OCI-LY1 (cell line): ENCODE results near the gene SPRN.
A peak's percentile ranks its signal among the peaks of the same experiment; 100 is the strongest.

Experiments used
- H2AFZ ChIP-seq: fragments of 200-600 bp; sonication (generic), shearing (Covaris generic); 2 replicates; pipeline ENCODE4 v1.6.0; 2014; ENCODE audit warnings: antibody characterized with exemption, mild to moderate bottlenecking, low read length
- H3F3A ChIP-seq: fragments of 200-600 bp; sonication (generic), shearing (Covaris generic); 2 replicates; pipeline ENCODE4 v1.6.0; 2014; ENCODE audit warnings: mild to moderate bottlenecking, antibody characterized with exemption, low read length, moderate library complexity; ENCODE audit not compliant: insufficient read depth
- H3K27ac ChIP-seq: fragments of 200-600 bp; sonication (generic); 2 replicates; pipeline ENCODE4 v1.5.1; 2014; ENCODE audit warnings: low read length, mixed run types, mild to moderate bottlenecking, low read depth; ENCODE audit not compliant: poor library complexity, severe bottlenecking
- H3K27me3 ChIP-seq: fragments of 200-600 bp; sonication (generic); 2 replicates; pipeline ENCODE4 v1.6.0; 2014; ENCODE audit warnings: antibody characterized with exemption, mild to moderate bottlenecking, low read length, moderate library complexity; ENCODE audit not compliant: insufficient read depth
- H3K36me3 ChIP-seq: fragments of 200-600 bp; sonication (generic); 2 replicates; pipeline ENCODE4 v1.6.1; 2014; ENCODE audit warnings: mild to moderate bottlenecking, antibody characterized with exemption, low read length, moderate library complexity, mixed read lengths; ENCODE audit not compliant: insufficient read depth
- H3K4me1 ChIP-seq: fragments of 200-600 bp; sonication (generic); 2 replicates; pipeline ENCODE4 v1.5.1; 2014; ENCODE audit warnings: mild to moderate bottlenecking, low read length, moderate library complexity; ENCODE audit not compliant: insufficient read depth, severe bottlenecking
- H3K4me2 ChIP-seq: fragments of 200-600 bp; sonication (generic), shearing (Covaris generic); 2 replicates; pipeline ENCODE4 v1.6.1; 2014; ENCODE audit warnings: low read length
- H3K4me3 ChIP-seq: fragments of 200-600 bp; sonication (generic); 2 replicates; pipeline ENCODE4 v1.5.1; 2014; ENCODE audit warnings: low read length, low read depth, mild to moderate bottlenecking, mixed read lengths; ENCODE audit not compliant: poor library complexity, severe bottlenecking
- H3K79me2 ChIP-seq: fragments of 200-600 bp; shearing (Covaris generic); 2 replicates; pipeline ENCODE4 v1.6.1; 2016; ENCODE audit warnings: mixed run types, low read length, mixed read lengths; ENCODE audit not compliant: insufficient read depth
- H3K9ac ChIP-seq: fragments of 200-600 bp; sonication (generic), shearing (Covaris generic); 2 replicates; pipeline ENCODE4 v1.6.1; 2014; ENCODE audit warnings: mild to moderate bottlenecking, low read length, mixed read lengths
- H3K9me2 ChIP-seq: fragments of 200-600 bp; sonication (generic), shearing (Covaris generic); 2 replicates; pipeline ENCODE4 v1.6.1; 2014; ENCODE audit warnings: low read depth, mild to moderate bottlenecking, low read length, mixed read lengths
- H3K9me3 ChIP-seq: fragments of 200-600 bp; shearing (Covaris generic); 2 replicates; pipeline ENCODE4 v1.6.1; 2014; ENCODE audit warnings: low read length, mixed read lengths
- H4K20me1 ChIP-seq: fragments of 200-600 bp; sonication (generic), shearing (Covaris generic); 2 replicates; pipeline ENCODE4 v1.6.0; 2016; ENCODE audit warnings: mild to moderate bottlenecking, low read length; ENCODE audit not compliant: insufficient read depth
- EZH2 ChIP-seq: fragments of 200-600 bp; sonication (generic), shearing (Covaris generic); IDR thresholded peaks from 2 replicates; pipeline ENCODE4 v1.8.0; 2017; ENCODE audit warnings: borderline replicate concordance, mixed run types, mild to moderate bottlenecking, antibody characterized with exemption, low read length, moderate library complexity, mixed read lengths
- TF ChIP-seq, protein P1 (sequence below): fragments of 200-600 bp; sonication (generic), shearing (Covaris generic); IDR thresholded peaks from 2 replicates; pipeline ENCODE4 v1.5.1; 2017; ENCODE audit warnings: mild to moderate bottlenecking, antibody characterized with exemption, low read length, moderate library complexity, mixed read lengths

SPRN gene

GRCh38 chr10:133394801-133395221 is 29.6 kb downstream of the SPRN start:
- no peaks in the 10 kb centered on the region for H3K27me3 ChIP-seq
- H3K27ac ChIP-seq, result peak overlapping the region; percentile 50
- peak overlapping the region; percentile 100 for H3K4me2 ChIP-seq
- H3K4me3 ChIP-seq, result peak overlapping the region; percentile 99
- no peaks in the 10 kb centered on the region for H3F3A ChIP-seq
- H2AFZ ChIP-seq, result no peak overlapping the region
- H3K79me2 ChIP-seq, result peaks cover 12% of the 10 kb centered on the region
- peaks cover 37% of the 10 kb centered on the region for H3K4me1 ChIP-seq
- H3K36me3 ChIP-seq, result peaks cover 31% of the 10 kb centered on the region
- H4K20me1 ChIP-seq, result no peaks in the 10 kb centered on the region
- no peaks in the 10 kb centered on the region for H3K9me3 ChIP-seq
- no peaks in the 10 kb centered on the region for H3K9me2 ChIP-seq
- peak overlapping the region; percentile 100 for H3K9ac ChIP-seq
- TF ChIP-seq EZH2, result no peak
- TF ChIP-seq, protein P1, sequence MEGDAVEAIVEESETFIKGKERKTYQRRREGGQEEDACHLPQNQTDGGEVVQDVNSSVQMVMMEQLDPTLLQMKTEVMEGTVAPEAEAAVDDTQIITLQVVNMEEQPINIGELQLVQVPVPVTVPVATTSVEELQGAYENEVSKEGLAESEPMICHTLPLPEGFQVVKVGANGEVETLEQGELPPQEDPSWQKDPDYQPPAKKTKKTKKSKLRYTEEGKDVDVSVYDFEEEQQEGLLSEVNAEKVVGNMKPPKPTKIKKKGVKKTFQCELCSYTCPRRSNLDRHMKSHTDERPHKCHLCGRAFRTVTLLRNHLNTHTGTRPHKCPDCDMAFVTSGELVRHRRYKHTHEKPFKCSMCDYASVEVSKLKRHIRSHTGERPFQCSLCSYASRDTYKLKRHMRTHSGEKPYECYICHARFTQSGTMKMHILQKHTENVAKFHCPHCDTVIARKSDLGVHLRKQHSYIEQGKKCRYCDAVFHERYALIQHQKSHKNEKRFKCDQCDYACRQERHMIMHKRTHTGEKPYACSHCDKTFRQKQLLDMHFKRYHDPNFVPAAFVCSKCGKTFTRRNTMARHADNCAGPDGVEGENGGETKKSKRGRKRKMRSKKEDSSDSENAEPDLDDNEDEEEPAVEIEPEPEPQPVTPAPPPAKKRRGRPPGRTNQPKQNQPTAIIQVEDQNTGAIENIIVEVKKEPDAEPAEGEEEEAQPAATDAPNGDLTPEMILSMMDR, result no peak

DNA sequence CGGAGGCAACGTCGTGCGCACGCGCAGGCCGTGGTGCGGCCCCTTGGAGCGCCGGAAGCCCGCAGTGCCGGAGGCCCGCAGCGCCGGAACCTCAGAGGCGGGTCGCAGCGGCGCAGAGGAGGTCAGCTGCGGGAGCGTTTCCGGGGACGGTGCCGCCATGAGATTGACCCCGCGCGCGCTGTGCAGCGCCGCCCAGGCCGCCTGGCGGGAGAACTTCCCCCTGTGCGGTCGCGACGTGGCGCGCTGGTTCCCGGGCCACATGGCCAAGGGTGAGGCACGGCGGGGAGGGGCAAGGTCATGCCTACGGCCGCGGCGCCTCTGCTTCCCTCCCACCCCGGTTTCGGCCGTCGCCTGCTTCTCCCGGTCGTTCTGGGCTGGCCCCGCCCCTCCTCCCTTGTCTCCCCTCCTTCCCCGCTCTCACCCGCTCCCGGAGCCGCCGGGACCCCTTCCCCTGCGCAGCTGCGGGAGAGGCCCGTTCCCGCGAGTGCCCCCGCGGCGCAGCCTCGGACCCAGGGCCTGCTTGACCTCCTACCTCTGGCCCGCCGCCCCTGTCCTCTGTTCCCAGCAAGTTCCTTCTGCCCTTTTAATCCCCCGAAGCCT is 30.3 kb downstream of the SPRN start, which contains the start of gene MTG1:
Gene MTG1 (plus strand): TSS at position 94 of the 600 bp plus-strand sequence. CDS start 64 bp downstream, at position 158.
- H3K4me1 ChIP-seq, result peaks cover 44% of the 10 kb centered on the region
- H2AFZ ChIP-seq, result no peak within 1 kb of the TSS
- H3K4me2 ChIP-seq, result peak within 1 kb of the TSS; percentile 100

GRCh38 chr10:133393401-133394063 is 30.9 kb downstream of the SPRN start:
- no peaks in the 10 kb centered on the region for H3K27me3 ChIP-seq
- peak overlapping the region; percentile 3 for H3K27ac ChIP-seq

More for the DNA sequence above, 30.3 kb downstream of the SPRN start, which contains the start of gene MTG1:
- H3K4me3 ChIP-seq, result peak within 1 kb of the TSS; percentile 99
- peak within 1 kb of the TSS; percentile 100 for H3K9ac ChIP-seq
- H3K36me3 ChIP-seq, result peaks cover 27% of the 10 kb centered on the region
- peak within 1 kb of the TSS; percentile 50 for H3K27ac ChIP-seq
- H3K9me2 ChIP-seq, result no peaks in the 10 kb centered on the region
- no peaks in the 10 kb centered on the region for H3F3A ChIP-seq
- no peak for TF ChIP-seq EZH2
- TF ChIP-seq, protein P1, result no peak
- H3K79me2 ChIP-seq, result peaks cover 12% of the 10 kb centered on the region
- H3K9me3 ChIP-seq, result no peaks in the 10 kb centered on the region
- no peaks in the 10 kb centered on the region for H4K20me1 ChIP-seq
- no peaks in the 10 kb centered on the region for H3K27me3 ChIP-seq

More at GRCh38 chr10:133393401-133394063, 30.9 kb downstream of the SPRN start:
- TF ChIP-seq, protein P1, result no peak
- no peak for TF ChIP-seq EZH2
- H3K36me3 ChIP-seq, result peaks cover 21% of the 10 kb centered on the region
- peaks cover 48% of the 10 kb centered on the region for H3K4me1 ChIP-seq
- no peaks in the 10 kb centered on the region for H3F3A ChIP-seq
- H3K79me2 ChIP-seq, result peaks cover 12% of the 10 kb centered on the region
- peak overlapping the region; percentile 99 for H3K4me3 ChIP-seq
- no peaks in the 10 kb centered on the region for H3K9me2 ChIP-seq
- no peaks in the 10 kb centered on the region for H4K20me1 ChIP-seq
- no peak overlapping the region for H2AFZ ChIP-seq
- H3K4me2 ChIP-seq, result peak overlapping the region; percentile 61
- H3K9me3 ChIP-seq, result no peaks in the 10 kb centered on the region
- peak overlapping the region; percentile 44 for H3K9ac ChIP-seq
